ENCODE results near the gene NPLOC4.
"Not testable (repeated sequence)": the region's sequence is repeated elsewhere in the genome, so short reads cannot be mapped to it uniquely, and the experiment has no call there.

Gene NPLOC4

GRCh38 chr17:81589612-81590011, 47.3 kb downstream of the NPLOC4 start:
- TF ChIP-seq, protein P1, sequence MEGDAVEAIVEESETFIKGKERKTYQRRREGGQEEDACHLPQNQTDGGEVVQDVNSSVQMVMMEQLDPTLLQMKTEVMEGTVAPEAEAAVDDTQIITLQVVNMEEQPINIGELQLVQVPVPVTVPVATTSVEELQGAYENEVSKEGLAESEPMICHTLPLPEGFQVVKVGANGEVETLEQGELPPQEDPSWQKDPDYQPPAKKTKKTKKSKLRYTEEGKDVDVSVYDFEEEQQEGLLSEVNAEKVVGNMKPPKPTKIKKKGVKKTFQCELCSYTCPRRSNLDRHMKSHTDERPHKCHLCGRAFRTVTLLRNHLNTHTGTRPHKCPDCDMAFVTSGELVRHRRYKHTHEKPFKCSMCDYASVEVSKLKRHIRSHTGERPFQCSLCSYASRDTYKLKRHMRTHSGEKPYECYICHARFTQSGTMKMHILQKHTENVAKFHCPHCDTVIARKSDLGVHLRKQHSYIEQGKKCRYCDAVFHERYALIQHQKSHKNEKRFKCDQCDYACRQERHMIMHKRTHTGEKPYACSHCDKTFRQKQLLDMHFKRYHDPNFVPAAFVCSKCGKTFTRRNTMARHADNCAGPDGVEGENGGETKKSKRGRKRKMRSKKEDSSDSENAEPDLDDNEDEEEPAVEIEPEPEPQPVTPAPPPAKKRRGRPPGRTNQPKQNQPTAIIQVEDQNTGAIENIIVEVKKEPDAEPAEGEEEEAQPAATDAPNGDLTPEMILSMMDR (IDR thresholded peaks at IDR 0.05; ENCODE audit: borderline replicate concordance, insufficient read depth, low read depth, low read length), result no peak

DNA sequence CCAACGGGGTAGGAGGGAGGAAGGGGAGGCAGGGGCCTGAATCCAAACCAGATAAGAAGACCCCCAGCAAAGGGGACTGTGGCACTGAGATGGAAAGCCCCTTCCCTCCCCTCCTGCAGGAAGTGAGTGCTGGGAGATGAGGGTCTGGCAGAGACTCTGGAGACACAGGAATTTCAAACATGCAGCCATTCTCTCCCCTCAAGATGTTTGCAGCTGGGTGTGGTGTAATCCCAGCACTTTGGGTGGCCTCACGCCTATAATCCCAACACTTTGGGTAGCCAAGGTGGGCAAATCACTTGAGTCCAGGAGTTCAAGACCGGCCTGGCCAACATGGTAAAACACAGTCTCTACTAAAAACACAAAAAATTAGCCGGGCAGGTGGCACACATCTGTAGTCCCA, 50.8 kb downstream of the NPLOC4 start:
- no peak overlapping the region for H3K4me3 ChIP-seq (ENCODE audit: low read depth, low read length)
- TF ChIP-seq, protein P1 (IDR thresholded peaks at IDR 0.05; ENCODE audit: borderline replicate concordance, insufficient read depth, low read depth, low read length), result no peak

More at GRCh38 chr17:81589612-81590011, 47.3 kb downstream of the NPLOC4 start:
- H3K4me3 ChIP-seq (ENCODE audit: low read depth, low read length), result no peak overlapping the region

DNA sequence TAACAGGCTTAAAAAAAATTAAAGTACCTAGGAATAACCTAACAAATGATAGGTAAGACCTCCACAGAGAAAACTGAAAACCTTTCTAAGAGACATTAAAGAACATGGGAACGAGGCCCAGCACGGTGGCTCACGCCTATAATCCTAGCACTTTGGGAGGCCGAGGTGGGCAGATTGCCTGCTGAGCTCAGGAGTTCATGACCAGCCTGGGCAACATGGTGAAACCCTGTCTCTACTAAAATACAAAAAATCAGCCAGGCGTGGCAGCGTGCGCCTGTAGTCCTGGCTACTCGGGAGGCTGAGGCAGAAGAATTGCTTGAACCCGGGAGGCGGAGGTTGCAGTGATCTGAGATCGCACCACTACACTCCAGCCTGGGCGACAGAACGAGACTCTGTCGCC, 52.1 kb downstream of the NPLOC4 start:
- H3K4me3 ChIP-seq (ENCODE audit: low read depth, low read length), result not testable (repeated sequence)

DNA sequence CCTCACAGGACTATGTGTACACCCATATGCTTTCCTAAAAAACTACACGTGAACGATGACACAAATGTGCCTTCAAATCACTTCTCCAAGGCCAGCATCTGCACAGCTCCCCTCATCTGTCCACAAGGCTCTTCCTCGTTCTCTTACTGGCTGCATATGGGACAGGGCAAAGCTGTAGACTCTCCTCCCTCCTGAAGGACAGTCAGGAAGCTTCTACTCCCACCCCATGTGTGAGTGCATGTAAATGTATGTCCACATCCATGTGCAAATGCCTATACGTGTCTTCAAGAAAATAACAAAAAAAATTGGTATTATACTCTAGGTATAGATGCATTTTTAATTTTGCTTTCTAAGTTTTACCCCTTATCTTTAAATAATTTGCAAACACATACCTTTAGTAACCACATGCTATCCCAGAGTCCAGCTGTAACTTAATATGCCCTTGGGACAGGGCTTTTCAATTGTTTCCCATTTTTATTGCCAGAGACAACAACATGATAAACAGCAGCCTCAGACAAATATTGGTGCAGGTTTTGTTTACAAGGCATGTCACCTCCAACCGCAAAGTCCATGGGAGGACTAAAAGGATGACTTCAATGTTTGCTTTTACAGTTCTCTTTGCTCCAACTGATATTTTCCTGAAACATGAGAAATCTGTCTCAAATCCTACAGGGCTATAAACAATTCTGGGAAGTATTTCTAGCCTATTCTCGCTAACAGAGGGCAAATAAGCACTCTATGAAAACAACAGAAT, 53.1 kb downstream of the NPLOC4 start:
- H3K4me3 ChIP-seq (ENCODE audit: low read depth, low read length), result no peak overlapping the region
- TF ChIP-seq, protein P1 (IDR thresholded peaks at IDR 0.05; ENCODE audit: borderline replicate concordance, insufficient read depth, low read depth, low read length), result no peak

DNA sequence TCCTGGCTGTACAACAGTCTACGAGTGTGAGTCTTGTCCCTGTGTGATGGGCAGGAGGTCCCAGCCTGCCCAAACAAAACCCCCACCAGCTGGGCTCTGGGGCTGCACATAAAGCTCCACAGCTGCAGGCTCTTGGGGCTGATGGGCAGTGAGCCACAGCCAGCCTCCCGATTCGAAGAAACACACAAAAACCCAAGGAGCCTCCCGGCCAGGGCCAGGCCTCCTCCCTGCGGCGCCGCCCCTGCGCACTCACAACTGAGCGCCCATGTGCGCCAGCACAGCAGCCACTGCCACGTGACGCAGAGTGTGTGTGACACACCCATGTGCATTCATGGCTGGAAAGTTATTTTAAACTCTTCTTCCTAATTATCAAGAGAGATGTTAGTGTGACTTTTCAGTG, 54.2 kb downstream of the NPLOC4 start:
- H3K4me3 ChIP-seq (ENCODE audit: low read depth, low read length), result no peak overlapping the region
- TF ChIP-seq, protein P1 (IDR thresholded peaks at IDR 0.05; ENCODE audit: borderline replicate concordance, insufficient read depth, low read depth, low read length), result no peak

DNA sequence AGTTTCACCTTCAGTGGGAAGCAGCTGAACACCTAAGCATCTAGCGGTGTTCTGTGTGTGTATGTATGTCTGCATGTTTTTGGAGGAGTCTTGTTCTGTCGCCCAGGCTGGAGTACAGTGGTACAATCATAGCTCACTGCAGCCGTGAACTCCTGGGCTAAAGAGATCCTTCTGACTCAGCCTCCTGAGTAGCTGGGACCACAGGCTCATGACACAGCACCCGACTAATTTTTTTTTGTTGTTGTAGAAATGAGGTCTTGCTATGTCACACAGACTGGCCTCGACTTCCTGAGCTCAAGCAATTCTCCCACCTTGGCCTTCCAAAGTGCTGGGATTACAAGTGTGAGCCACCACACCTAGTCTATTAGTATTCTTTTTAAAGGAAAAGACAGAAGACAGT, 54.6 kb downstream of the NPLOC4 start:
- TF ChIP-seq, protein P1 (IDR thresholded peaks at IDR 0.05; ENCODE audit: borderline replicate concordance, insufficient read depth, low read depth, low read length), result no peak
- no peak overlapping the region for H3K4me3 ChIP-seq (ENCODE audit: low read depth, low read length)

- H3K4me3 ChIP-seq (ENCODE audit: low read depth, low read length), result no peak overlapping the region
- TF ChIP-seq, protein P1 (IDR thresholded peaks at IDR 0.05; ENCODE audit: borderline replicate concordance, insufficient read depth, low read depth, low read length), result no peak
Measured at GRCh38 chr17:81581758-81582157, 55.2 kb downstream of the NPLOC4 start.
